B cell (primary cell): ENCODE data around the gene TRAPPC2. TPM values are rescaled to one million over a fixed set of nuclear protein-coding genes. Genes with fewer than 3 reads are reported as not detected.

Experiments used
- ATAC-seq: fragments of 200-7000 bp; cut with Tn5 transposase; one replicate; pipeline ENCODE4 v1.10.0; 2021; ENCODE audit warnings: low read depth, mild to moderate bottlenecking, moderate number of reproducible peaks, moderate library complexity
- CTCF ChIA-PET: fragments of 350-600 bp; sonication (Branson Sonifier 250); formaldehyde crosslinking; loops from one replicate; lab custom pipeline; 2021; ENCODE audit warnings: antibody characterized with exemption, inconsistent platforms; lab: Charles Lee
- POLR2A ChIA-PET: fragments of 350-600 bp; sonication (Branson Sonifier 250); formaldehyde crosslinking; loops from one replicate; lab custom pipeline; 2021; ENCODE audit warnings: antibody characterized with exemption; lab: Charles Lee
- DNase-seq: peaks from one replicate; pipeline ENCODE4 v3.0.0; 2013
- H2AFZ ChIP-seq: 2 replicates; pipeline ENCODE4 v1.6.1; 2012; ENCODE audit warnings: mild to moderate bottlenecking, low read depth, low read length; ENCODE audit not compliant: insufficient read depth, poor library complexity, severe bottlenecking
- H3K27ac ChIP-seq, 2 donors: 1 replicate in 1 of 2; 2 replicates in 1 of 2; pipeline ENCODE4 v1.5.1; 2012 to 2013; ENCODE audit warnings: low read length in 2 of 2, mild to moderate bottlenecking in 2 of 2, moderate library complexity in 1 of 2
- H3K27me3 ChIP-seq, 4 experiments: fragments of 200-600 bp in 1 of 4; sonication (generic) in 1 of 4; replicated peaks in 1 of 4; 1 replicate in 2 of 4; 2 replicates in 2 of 4; pipeline versions ENCODE4 v1.6.1 to v1.7.0; 2013 to 2016; ENCODE audit warnings: low read length in 3 of 4, mild to moderate bottlenecking in 2 of 4, mixed read lengths in 1 of 4, moderate library complexity in 1 of 4; ENCODE audit not compliant: insufficient read depth in 4 of 4, control insufficient read depth in 3 of 4; ENCODE audit errors: control extremely low read depth in 1 of 4
- H3K36me3 ChIP-seq, 2 experiments: replicated peaks in 1 of 2; 1 replicate in 1 of 2; 2 replicates in 1 of 2; pipeline versions ENCODE4 v1.6.1 to v1.7.1; 2013; ENCODE audit warnings: low read length in 1 of 2; ENCODE audit not compliant: insufficient read depth in 2 of 2, control insufficient read depth in 1 of 2; ENCODE audit errors: control extremely low read depth in 1 of 2, extremely low read depth in 1 of 2
- H3K4me1 ChIP-seq, 2 donors: fragments of 200-600 bp in 1 of 2; sonication (generic) in 1 of 2; 1 replicate in 1 of 2; 2 replicates in 1 of 2; pipeline versions ENCODE4 v1.5.1 to v1.6.1; 2013 to 2017; ENCODE audit warnings: low read length in 2 of 2; ENCODE audit not compliant: control insufficient read depth in 2 of 2, insufficient read depth in 2 of 2
- H3K4me2 ChIP-seq: replicated peaks from 2 replicates; pipeline ENCODE3; 2012; ENCODE audit warnings: mild to moderate bottlenecking, low read depth, low read length; ENCODE audit not compliant: poor library complexity, severe bottlenecking
- H3K4me3 ChIP-seq, 5 experiments: fragments of 200-600 bp in 1 of 5; sonication (generic) in 1 of 5; 1 replicate in 3 of 5; 2 replicates in 2 of 5; pipeline versions ENCODE4 v1.5.1 to v1.7.0; 2011 to 2016; ENCODE audit warnings: low read length in 4 of 5, mild to moderate bottlenecking in 4 of 5, low read depth in 2 of 5, control low read depth in 1 of 5, moderate library complexity in 1 of 5; ENCODE audit not compliant: insufficient read depth in 1 of 5; ENCODE audit errors: control extremely low read depth in 1 of 5, extremely low read depth in 1 of 5
- H3K79me2 ChIP-seq: fragments of 200-600 bp; sonication (generic); one replicate; pipeline ENCODE4 v1.6.0; 2016; ENCODE audit warnings: low read length; ENCODE audit not compliant: control insufficient read depth, insufficient read depth
- H3K9ac ChIP-seq: fragments of 200-600 bp; sonication (generic); 2 replicates; pipeline ENCODE4 v1.6.1; 2017; ENCODE audit warnings: mild to moderate bottlenecking, low read length, moderate library complexity
- H3K9me3 ChIP-seq, 3 donors: one replicate each; pipeline versions ENCODE4 v1.6.1 to v1.7.1; 2013; ENCODE audit warnings: low read length in 2 of 3; ENCODE audit not compliant: control insufficient read depth in 2 of 3, insufficient read depth in 1 of 3; ENCODE audit errors: control extremely low read depth in 1 of 3
- H4K20me1 ChIP-seq: 2 replicates; pipeline ENCODE4 v1.6.0; 2012; ENCODE audit warnings: mild to moderate bottlenecking, low read length; ENCODE audit not compliant: insufficient read depth, control insufficient read depth, poor library complexity, severe bottlenecking
- H3K27ac Mint-ChIP-seq: one replicate; pipeline ENCODE4 v1.8.0; 2021; ENCODE audit warnings: mixed read lengths
- H3K27me3 Mint-ChIP-seq: one replicate; pipeline ENCODE4 v1.8.0; 2021; ENCODE audit warnings: mixed read lengths
- H3K4me1 Mint-ChIP-seq: one replicate; pipeline ENCODE4 v1.8.0; 2021; ENCODE audit warnings: mixed read lengths
- H3K4me3 Mint-ChIP-seq: one replicate; pipeline ENCODE4 v1.8.0; 2021; ENCODE audit warnings: mixed read lengths
- H3K9me3 Mint-ChIP-seq: one replicate; pipeline ENCODE4 v1.8.0; 2022; ENCODE audit warnings: mixed read lengths; ENCODE audit not compliant: insufficient read depth
- CTCF ChIP-seq: fragments of 200-600 bp; IDR thresholded peaks from one replicate; pipeline ENCODE4 v1.8.0; 2022; ENCODE audit warnings: antibody characterized with exemption, mild to moderate bottlenecking
- EZH2 ChIP-seq: IDR thresholded peaks from 2 replicates; pipeline ENCODE4 v1.6.1; 2012; ENCODE audit warnings: borderline replicate concordance, low read depth, mild to moderate bottlenecking, moderate library complexity, low read length; ENCODE audit not compliant: insufficient read depth, poor library complexity, severe bottlenecking
- WGBS: methylation state at CpG from one replicate; pipeline ENCODE4 v1.1.5; 2013; ENCODE audit warnings: missing lambda C conversion rate; ENCODE audit not compliant: insufficient coverage; 5-methylcytosine and 5-hydroxymethylcytosine counted together
- intact Hi-C: fragments of 100-400 bp; cut with micrococcal nuclease; formaldehyde crosslinking; loops from one replicate; pipeline ENCODE4 v1.10.0; 2022
- polyA plus RNA-seq: library from polyadenylated mRNA; depleted of rRNA; stranded (reverse); fragments of >200 nt; gene quantifications from 2 replicates; pipeline ENCODE4 v1.2.3, GENCODE V29; 2012
- total RNA-seq, 2 donors: library from RNA; stranded (reverse); fragments of 120-200 nt in 1 of 2; gene quantifications; 1 replicate in 1 of 2; 2 replicates in 1 of 2; pipeline versions ENCODE4 v1.2.3 to v1.2.4, GENCODE V29; 2013 to 2022

TRAPPC2 gene
- total and polyA plus RNA-seq, 2 donors (not counting 1 experiment from before 2014, with no cell fraction given) = 27.0 to 28.0 TPM

DNA sequence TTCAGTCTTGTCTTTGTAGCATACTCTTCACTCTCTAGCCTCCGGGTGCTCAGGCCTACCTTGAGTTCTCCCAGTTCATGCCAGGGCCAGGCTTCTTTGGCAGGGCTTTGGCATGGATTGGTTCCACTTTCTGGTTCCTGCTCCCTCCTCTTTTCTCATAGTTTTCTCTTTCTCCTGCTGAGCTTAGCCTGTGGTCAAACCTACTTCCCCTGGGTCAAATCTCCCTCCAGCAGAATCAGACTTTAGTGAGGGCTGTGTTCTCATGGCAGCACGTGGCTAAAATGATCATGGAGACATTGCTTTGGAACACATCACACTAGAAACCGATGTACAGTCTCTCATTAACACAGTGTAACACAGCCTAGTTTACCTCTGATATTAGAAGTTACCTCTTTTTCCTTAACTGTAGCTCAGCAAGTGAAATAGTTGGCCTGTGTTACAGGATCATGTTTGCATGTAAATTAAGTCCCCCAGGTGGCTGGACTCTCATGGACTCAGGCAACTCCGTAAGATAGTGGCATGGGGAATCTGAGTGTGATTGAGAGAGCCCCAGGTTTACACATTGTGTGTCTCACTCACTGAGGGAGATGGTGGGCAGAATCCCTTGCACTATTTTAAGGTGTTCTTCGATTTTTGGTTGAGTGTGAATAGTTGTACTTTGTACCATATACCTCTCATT lies 32.2 kb downstream of the TRAPPC2 start:
- Mint-ChIP-seq H3K4me1 (peaks cover 54% of the 10 kb centered on the region), H3K27me3 (no peaks in the 10 kb centered on the region), H3K4me3 (no peak overlapping the region), H3K27ac (no peak overlapping the region), H3K9me3 (no peaks in the 10 kb centered on the region)
- ATAC-seq (no peak), DNase-seq (no peak)
- H3K9ac ChIP-seq = no peak overlapping the region
- no peaks in the 10 kb centered on the region for H3K27me3 ChIP-seq
- ChIA-PET POLR2A (no interaction called here), CTCF (interaction anchor here (0.9 kb wide), 1 partner anchor 43 kb away, joined by 3 read pairs; no protein-coding TSS in a partner anchor)
- no peak overlapping the region for H3K4me3 ChIP-seq
- H3K27ac ChIP-seq = no peak overlapping the region
- intact Hi-C loops = no loop called here
- H2AFZ ChIP-seq = no peak overlapping the region
- peaks cover 22% of the 10 kb centered on the region for H4K20me1 ChIP-seq
- no peaks in the 10 kb centered on the region for H3K9me3 ChIP-seq
- no peak overlapping the region for H3K4me2 ChIP-seq
- 80% methylated on average over 1 of the region's 5 CpGs for WGBS
- H3K79me2 ChIP-seq = peaks cover 65% of the 10 kb centered on the region
- peaks cover 28 to 42% of the 10 kb centered on the region in 2 donors for H3K4me1 ChIP-seq
- no peak for TF ChIP-seq EZH2
- TF ChIP-seq CTCF = no peak
- peaks cover 0 to 2% of the 10 kb centered on the region in 2 experiments for H3K36me3 ChIP-seq

- Histone ChIP-seq H3K4me2 (no peak overlapping the region), H3K4me1 (peaks cover 39 to 57% of the 10 kb centered on the region in 2 donors)
Observed at GRCh38 chrX:13700380-13700779, 34.0 kb downstream of the TRAPPC2 start.

More at GRCh38 chrX:13700380-13700779, 34.0 kb downstream of the TRAPPC2 start:
- peaks cover 69% of the 10 kb centered on the region for H3K4me1 Mint-ChIP-seq
- no peaks in the 10 kb centered on the region for H3K9me3 Mint-ChIP-seq
- H3K27ac Mint-ChIP-seq = no peak overlapping the region
- no peak overlapping the region for H3K4me3 ChIP-seq
- ChIA-PET CTCF (interaction anchor here (0.7 kb wide), 1 partner anchor 835 kb away, joined by 3 read pairs; no protein-coding TSS in a partner anchor), POLR2A (interaction anchor here (0.7 kb wide), 1 partner anchor 262 kb away, joined by 4 read pairs; no protein-coding TSS in a partner anchor)
- H3K27me3 Mint-ChIP-seq = no peaks in the 10 kb centered on the region
- H3K4me3 Mint-ChIP-seq = no peak overlapping the region
- H3K9me3 ChIP-seq = no peaks in the 10 kb centered on the region
- ATAC-seq (no peak), DNase-seq (no peak)
- H3K27me3 ChIP-seq = no peaks in the 10 kb centered on the region
- no peak overlapping the region for H2AFZ ChIP-seq
- TF ChIP-seq CTCF = no peak
- TF ChIP-seq EZH2 = no peak
- 94% methylated on average over 3 of the region's 4 CpGs for WGBS
- no peak overlapping the region for H3K27ac ChIP-seq
- H4K20me1 ChIP-seq = peaks cover 22% of the 10 kb centered on the region
- peaks cover 0 to 2% of the 10 kb centered on the region in 2 experiments for H3K36me3 ChIP-seq
- no peak overlapping the region for H3K9ac ChIP-seq
- peaks cover 75% of the 10 kb centered on the region for H3K79me2 ChIP-seq
- intact Hi-C loops = no loop called here
